GM18867 (cell line): ENCODE data around the gene UNKL.
A peak's percentile ranks its signal among the peaks of the same experiment; 100 is the strongest.

Source experiments
- ATAC-seq: cut with Tn5 transposase; IDR thresholded peaks from one replicate; pipeline ENCODE4 v1.9.1; 2021; ENCODE audit warnings: mild to moderate bottlenecking, moderate library complexity; ENCODE audit not compliant: unreplicated experiment

Gene UNKL

DNA sequence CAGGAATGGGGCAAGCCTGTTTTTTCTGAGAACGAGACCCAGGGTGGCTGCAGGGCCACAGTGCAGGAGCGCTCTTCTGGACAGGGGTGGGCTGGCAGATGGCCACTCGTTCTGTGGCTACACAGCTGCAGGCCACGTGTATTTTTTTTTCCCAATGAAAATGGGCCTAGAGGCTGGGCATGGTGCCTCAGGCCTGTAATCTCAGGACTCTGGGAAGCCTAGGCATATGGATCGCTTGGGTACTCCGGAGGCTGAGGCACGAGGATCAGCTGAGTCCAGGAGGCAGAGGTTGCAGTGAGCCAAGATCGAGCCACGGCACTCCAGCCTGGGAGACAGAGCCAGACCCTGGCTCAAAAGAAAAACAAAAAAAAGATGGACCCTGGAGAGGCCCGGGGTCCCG lies 6.8 kb downstream of the UNKL start:
- no peak for ATAC-seq

DNA sequence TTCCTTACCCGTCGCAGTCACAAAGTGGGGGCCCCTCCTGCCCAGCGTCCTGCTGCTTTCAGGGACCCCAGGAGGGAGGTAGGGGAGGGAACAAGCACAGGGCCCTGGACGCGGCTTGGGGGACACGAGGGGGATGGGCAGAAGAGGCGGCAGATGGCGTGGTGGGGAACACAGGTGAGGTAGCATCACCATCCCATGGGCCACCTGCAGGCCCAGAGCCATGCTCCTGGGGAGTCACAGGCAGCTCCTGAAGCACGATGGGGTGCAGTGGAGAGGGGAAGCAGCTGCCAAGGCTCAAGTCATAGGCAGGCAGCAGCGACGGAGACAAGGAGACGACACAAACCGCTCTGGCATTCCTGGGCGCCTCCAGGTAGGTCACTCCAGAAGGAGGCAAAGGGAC lies 10.8 kb downstream of the UNKL start:
- ATAC-seq: no peak

DNA sequence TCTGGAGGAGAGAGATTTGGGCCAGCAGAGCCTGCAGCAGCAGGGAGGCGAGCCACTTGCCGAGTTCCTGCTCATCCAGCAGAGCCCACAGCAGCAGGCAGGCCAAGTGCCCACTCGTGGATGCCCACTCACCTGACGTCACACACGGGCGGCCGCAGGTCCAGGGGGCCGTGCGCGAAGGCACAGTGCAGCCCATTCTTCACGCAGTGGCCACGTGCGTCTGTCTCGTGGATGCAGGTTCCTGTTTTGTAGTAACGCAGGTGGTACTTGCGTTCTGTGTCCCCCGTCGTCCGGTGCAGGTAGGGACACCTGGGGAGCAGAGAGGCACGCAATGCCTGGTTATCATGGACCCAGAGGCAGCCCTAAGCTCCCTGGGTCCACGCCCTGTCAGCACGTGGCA lies 11.5 kb downstream of the UNKL start:
- ATAC-seq: no peak

DNA sequence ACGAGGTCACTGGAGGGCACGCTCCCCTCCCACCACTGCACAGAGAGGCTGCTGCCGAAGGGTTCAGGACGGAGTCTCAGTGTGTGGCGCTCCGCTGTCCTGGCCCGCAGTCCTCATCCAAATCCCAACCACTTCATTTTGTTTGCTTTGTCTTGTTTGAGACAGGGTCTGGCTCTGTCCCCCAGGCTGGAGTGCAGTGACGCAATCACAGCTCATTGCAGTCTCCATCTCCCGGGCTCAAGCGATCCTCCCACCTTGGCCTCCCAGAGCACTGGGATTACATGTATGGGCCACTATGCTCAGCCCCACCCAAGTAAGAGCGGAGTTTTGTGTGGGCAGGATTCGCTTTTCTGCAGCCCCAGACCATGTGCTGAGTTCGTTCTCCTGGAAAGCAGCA lies 12.7 kb downstream of the UNKL start:
- no peak for ATAC-seq

DNA sequence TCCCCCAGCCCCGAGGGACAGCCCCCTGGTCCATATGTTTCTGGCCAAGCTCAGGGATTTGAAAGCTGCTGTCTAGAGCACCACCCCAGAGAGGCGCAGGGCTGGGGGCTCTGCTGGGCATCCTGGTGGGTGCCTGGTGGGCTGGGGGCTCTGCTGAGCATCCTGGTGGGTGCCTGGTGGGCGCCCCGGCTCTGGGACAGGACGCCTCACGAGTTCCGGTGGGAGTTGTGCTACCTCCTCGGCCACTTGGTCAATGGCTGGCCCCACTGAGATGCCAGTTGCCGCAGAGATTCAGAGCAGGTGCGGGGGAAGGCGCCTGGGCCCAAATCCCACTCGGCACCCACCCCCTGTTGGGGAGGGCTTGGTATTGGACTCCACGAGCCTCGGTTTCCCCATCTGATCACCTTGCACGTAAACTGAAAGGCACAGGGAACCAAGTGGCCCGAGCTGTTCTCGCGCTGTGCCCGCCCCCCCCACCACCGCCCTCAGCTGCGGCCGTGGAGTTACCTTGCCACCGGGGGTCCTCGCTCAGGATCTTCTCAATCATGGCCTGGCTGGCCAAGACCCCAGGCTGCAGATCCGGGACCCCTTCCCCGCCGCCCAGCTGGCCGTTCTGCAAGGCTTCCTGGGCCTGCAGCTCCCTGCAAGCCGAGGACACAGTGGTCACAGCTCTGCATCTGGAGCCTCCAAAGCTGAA lies 13.3 kb downstream of the UNKL start:
- no peak for ATAC-seq

DNA sequence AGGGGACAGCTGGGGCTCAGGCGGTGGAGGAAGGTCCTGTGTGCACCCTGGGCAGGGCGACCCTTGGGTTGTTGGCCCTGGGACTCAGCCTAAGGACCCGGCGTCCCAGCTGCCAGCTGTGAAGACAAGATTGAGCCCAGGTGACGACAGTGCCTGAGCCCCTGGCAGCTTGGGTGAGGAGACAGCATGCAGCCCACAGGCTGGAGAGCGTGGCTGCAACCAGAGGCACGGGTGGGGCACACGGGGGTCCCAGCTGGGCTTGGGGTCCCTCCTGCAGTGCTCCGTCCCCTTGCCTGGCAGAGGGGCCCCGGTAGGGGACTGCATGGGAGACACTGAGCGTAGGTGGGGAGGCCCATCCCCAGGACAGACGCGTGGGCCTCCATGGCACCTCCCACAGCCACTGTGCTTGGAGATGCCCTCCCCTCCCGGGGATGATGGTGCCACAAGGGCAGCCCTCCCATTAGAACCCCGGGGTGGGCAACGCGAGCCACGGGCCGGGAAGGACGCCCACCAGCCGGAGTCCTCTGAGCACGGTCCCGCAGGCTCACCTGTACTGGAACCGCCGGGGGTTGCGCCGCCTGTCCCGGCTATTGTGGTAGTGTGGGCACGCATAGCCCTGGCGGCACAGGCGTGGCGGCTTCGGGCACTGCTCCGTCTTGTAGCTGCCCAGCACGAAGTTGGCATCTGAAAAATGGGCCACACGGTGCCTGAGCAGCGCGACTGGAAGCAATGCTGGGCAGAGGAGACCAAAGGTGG lies 15.5 kb downstream of the UNKL start:
- ATAC-seq: no peak

DNA sequence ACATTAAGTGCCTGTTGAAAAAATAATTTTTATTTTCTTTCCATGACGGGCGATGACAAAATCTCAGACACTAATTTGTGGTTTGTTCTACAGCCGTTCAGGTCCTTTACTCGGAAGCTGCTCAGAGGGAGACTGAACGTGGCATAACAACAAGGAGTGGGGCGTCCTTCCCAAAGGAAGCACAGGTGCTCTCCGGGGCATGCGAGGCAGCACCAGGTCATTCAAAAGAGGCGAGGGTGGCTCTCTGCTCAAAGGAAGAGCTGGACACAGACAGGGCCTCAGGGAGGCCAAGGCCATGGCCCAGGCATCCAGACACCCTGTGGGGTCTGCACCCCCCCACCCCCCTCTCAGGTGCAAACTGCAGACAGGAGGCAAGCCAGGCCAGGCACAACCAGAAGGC lies 16.2 kb downstream of the UNKL start:
- no peak for ATAC-seq

DNA sequence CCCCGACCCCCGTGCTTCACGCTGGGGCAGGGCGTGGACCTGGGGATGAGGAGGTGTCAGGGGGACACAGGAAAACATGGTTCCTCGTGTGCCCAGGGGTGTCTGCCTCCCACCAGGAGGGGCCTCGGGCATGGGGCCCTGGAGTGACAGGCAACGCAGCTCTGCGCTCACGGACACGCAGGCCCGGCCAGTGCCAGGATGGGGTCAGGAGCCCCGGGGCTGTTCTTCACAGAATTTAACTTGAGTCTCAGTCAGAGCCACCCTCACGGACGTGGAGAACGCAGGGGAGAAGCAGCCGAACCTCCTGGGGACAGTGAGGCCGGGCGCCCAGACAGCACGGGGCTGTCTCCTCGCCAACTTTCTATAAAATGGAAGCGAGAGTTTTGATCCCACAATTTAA lies 16.7 kb downstream of the UNKL start:
- ATAC-seq: no peak

DNA sequence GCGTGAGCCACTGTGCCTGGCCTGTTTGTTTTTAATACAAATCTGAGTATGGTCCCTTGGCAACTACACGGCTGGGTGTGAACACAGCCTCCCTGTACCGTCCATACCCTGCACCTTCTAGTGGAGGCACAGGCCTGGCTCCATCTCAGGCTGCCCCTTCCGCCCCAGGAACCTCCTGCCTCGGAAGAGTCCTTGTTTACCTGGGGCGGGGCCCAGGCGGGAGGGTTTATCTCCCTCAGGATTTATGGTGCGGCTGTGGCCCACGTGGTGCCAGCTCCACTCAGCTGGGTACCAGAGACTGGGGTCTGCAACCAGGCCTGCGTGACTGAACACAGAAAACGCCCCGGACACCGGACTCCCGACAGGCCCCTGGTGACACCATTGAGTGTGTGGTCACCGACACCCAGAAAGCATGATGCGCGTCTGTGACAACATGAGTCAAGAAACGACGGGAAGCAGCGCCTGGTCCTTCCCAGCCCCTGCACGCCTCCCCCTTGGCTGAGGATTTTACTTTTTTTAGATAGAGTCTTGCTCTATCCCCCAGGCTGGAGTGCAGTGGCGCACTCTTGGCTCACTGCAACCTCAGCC lies 19.0 kb downstream of the UNKL start:
- no peak for ATAC-seq

DNA sequence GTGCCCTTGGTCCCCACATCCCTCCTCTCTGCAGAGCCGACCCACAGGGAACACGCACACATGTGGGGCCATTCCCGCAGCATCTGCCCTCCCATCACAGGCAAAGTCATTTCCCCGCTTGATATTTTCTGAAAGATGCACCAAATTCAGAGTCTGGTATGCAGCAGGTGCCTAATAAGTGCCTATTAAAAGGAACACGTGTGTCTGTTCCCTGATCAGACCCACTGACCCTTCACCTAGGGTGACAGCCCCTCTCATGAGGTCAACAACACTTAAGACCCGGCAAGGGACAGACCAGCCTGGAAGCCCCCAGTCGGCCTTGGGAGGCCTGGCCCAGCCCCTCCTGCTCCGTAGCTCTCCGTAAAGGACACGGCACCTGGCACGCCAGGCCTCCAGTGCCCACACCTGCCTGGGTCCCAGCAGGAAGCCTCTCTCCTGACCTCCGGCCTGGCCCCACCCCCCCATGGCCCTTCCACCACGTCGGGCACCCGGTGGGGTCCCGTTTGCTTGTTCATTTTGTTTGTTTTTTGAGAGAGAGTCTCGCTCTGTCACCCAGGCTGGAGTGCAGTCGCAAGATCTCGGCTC lies 20.0 kb downstream of the UNKL start:
- ATAC-seq: no peak

DNA sequence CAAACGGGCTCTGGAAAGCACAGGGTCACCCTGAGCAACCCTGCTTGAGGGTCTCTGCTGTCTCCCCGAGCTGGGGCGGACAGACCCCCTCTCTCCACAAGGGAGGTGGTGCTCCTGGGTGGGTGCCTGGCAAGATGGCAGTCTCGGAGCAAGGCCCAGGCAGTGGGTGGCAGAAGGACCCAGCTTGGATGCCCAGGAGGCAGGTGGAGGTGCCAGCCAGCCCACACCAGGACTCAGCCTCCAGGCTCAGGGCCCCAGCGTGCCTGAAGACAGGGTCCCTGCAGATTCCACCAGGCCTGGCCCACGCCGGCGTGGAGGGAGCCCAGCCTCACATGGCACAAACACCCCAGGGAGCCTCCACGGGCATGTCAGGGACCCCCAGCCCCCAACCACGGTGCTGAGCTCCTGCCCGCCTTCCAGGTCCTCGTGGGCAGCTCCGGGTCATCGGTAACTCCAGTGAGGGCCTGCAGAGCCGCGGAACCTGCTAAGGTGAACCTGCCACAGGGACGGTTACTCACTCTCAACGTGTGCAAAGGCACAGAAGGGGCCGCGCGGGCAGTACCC lies 20.8 kb downstream of the UNKL start:
- no peak for ATAC-seq

DNA sequence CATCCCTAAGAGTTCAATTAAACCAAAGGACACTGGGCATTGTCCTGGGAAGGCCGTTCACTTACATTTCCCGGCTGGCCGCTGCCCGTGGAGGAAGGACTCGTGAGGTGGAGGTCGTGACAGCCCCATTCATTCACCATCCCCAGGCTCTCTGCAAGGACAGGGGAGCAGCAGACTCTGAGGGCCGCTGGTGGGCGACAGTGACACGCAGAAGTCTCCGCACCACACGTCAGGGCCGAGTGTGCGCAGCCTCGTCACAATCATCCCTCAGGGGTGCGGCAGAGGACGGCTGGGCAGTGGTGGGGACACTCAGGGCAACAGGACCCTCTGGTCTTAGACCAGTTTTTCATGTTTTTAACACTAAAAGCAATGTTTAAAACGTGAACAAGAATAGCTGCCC lies 21.7 kb downstream of the UNKL start:
- no peak for ATAC-seq

DNA sequence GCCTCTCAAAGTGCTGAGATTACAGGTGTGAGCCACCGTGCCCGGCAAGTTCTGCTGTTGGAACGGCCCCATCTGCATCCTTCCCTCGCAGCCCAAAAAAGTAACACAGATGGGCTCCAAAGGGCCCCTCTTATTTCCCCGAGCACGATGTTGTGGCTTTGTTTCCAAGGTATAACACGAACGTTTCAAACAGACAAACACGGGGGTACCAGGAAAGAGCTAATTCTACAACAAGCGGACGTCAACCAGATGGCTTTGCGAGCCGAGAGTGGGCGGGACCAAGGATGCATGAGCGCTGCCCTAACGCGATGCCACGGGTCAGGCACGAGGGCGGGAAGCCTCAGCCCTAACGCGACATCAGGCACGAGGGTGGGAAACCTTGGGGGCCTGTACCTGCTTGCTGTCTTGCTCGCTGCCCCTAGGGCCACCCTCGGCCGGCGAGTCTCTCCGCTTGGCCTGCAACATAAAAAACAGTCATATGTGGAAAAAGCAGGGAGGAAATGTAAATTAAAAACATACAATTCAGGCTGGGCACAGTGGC lies 24.2 kb downstream of the UNKL start:
- ATAC-seq: no peak

DNA sequence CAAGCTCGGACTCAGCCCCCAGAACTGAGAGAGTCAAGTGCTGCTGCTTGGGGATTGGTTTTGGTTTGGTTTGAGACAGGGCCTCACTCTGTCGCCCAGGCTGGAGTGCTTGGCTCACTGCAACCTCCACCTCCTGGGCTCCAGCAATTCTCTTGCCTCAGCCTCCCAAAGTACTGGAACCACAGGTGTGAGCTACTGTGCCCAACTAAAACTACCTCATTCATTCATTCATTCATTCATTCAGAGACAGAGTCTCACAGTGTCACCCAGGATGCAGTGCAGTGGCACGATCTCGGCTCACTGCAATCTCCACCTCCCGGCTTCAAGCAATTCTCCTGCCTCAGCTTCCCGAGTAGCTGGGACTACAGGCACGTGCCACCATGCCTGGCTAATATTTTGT lies 24.7 kb downstream of the UNKL start:
- no peak for ATAC-seq

DNA sequence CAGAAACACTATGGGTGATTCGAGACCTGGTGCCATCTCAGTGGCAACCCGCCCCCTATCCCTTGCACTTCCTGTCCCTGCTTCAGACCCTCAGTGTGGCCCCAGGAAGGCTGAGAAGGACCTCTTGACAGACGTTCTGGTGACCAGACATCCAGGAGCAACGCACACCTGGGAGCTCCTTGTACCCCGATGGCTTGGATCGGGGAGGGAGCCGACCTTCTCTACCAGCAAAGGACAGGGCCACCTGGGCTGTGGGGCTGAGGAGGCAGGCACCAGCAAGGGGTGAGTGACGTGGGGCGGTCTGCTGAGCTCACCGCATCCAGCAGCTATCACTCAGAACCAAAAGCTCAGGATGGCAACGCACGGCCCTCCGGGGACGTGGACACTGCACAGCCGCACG lies 27.2 kb downstream of the UNKL start:
- no peak for ATAC-seq

DNA sequence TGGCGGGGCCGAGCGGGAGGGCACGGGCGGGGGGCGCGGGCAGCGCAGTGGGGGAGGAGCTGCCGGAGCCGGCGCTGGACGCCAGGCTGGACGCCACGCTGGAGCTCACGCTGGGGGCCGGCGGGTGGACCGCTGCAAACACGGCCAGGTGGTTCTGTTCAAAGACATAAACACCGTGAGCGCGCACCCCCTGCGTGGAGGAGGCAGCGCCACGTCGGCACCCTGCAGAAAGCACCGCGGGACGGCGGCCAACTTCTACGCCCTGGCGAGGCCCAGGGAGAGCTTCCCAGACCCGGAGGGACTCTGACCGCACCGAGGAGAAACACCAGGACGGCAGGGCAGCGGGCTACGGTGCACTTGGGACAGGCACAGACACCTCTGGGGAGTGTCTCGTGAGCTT lies 29.3 kb downstream of the UNKL start:
- ATAC-seq: no peak

DNA sequence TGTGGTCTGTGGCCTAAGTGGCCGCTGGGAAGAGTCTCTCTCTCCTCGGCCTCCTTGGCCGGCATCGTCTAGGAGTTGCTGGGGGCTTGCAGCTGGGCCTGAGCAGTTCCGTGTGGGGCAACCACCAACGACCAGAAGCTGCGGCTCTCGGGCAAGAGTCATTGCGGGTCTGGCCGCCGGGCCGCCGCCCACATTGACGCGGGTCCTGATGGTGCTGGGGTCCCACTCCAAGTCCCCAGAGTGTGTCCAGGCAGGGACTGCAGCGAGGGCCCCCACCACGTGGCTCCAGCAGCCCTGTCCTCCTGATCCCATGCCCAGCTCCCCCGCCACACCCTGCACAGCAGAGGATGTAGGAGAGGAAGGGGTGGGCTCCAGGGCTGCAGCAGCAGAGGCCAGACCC lies 30.9 kb downstream of the UNKL start:
- ATAC-seq: no peak

DNA sequence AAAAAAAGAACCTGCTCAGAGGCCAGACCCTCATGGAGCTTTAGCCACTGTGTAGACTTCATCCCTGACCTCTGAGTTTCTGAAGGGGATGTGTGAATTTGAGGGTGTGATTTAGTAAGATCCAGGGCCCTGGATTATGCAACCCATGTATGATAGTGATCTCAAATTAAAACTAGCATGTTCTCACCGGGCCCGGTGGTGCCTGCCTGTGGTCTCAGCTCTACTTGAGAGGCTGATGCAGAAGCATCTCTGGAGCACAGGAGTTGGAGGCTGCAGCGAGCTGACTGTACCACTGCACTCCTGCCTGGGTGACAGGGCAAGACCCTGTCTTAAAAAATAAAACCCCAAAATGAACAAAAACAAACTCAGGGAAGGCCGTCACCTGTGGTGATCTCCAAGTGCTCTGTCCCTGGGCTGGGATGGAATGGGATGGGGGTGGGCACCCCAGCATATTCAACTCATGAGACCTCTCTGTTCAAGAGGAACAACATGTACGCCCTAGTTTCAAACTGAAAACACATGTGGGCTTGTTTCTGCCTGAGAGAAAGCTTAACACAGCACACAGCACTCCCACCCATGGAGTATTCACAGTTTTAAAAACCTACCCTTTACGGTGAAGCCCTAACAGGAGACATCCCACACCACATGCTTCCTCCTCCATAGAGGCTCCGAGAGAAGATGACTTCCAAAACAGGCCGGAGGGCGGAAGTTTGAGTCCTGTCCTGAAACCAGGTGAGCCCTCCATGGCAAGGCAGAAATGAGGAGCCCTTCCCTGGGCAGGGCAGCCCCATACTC lies 32.7 kb downstream of the UNKL start:
- ATAC-seq: no peak

DNA sequence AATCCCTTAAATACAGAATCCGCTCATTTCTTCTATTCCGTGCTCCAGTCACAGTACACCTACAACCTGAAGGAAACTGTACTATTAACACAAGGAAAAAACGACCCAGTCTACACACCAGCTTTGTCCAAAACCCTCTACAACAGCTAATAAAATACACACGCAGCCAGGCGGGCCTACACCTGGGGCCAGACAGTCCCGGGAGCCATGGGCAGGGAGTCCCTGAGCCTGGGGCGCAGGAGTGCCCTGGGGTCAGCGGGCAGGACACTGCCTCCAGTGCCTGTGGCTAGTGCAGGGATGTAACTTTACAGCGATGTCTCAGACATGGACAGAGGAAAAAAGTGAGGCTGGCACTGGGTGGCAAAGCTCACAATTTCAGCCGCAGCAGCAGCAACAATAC lies 34.3 kb downstream of the UNKL start:
- ATAC-seq: no peak

DNA sequence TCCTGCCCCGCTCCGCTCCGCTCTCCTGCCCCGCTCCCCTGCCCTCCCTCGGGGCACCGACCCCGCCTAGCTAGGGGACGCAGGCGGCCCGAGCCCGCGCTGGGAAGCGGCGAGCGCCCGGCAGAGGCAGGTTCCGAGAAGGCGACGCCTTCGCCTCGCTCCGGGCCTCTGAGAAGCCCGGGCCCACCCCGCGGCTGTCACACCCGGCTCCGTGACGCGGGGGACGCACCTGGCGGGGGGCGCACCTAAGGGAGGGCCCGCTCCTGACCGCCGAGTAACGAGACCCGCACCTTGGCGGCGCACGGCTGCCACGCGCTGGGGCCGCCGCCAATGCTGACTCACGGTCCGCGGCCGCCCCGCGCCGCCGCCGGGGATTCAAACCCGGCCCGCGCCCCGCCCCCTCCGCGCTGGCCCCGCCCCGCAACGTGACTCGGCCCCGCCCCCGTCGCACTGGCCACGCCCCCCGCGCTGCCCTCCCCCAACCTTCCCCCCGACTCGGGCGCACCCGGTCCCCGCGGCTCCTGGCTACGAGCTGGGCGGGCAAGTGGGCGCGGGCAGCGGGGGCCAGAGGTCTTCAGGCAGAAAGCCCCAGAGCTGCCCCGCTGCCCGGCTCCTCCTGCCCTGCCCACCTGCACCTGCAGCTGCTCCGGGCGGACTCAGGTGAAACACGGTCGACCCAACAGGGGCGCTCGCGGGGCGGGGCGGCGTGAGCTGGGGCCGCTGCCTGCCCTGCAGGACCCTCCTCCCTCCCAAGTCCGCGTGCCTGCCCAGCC lies 35.0 kb downstream of the UNKL start:
- ATAC-seq: peak; percentile 45
